HG02798 (cell line): ENCODE results near the gene NUDT5.
"Not testable (repeated sequence)": the region's sequence is repeated elsewhere in the genome, so short reads cannot be mapped to it uniquely, and the experiment has no call there.

Source experiments
- ATAC-seq: cut with Tn5 transposase; IDR thresholded peaks from one replicate; pipeline ENCODE4 v1.9.1; 2021; ENCODE audit warnings: mild to moderate bottlenecking; ENCODE audit not compliant: unreplicated experiment, poor library complexity

The NUDT5 gene

DNA sequence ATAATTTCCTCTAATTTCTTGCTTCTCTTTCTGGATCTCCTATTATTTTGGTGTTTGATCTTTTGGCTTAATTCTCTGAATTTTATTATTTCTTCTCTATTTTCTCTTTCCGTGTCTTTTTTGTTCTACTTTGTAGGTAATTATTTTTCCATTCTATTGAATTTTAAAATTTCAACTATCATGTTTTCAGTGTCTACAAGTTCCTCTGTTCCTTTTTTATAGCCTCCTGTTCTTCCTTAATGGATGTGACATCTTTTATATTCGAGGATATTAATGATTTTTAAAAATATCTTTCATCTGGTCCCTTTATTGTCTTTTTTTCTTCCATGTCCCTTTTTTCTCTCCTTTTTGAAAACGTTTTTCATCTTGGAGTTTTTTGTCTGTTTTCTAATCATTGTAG, 11.4 kb upstream of the NUDT5 start:
- ATAC-seq: no peak

DNA sequence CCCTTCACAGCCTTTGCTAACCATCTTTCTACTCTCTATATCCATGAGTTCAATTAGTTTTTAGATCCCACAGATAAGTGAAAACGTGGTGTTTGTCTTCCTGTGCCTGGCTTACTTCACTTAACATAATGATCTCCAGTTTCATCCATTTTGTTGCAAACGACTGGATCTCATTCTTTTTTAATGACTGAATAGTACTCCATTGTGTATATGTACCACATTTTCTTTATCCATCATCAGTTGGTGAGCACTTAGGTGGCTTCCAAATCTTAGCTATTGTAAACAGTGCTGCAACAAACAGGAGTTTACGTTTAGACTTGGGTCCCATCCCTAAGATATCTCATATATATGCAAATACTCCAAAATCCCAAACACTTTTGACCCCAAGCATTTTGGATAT, 9.4 kb upstream of the NUDT5 start:
- no peak for ATAC-seq

GRCh38 chr10:12202226-12202625, 6.5 kb upstream of the NUDT5 start:
- ATAC-seq: no peak

DNA sequence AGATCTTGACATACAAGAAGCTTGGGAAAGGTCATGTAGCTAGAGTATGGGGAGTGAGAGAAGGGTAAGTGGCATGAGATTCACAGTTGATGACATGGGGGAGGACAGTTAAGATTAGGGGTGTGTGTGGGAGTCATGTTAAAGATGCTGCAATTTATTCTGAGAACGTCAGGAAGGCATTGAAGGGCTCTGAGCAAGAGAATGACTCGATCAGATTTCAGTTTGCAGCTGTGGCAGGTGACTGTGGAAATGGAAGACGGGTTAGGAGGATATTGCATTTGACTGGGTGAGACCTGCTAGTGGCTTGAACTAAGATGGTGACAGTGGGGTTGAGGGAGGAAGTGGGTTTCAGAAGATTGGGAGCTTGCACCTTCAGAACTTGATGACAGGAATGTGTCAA, 5.9 kb upstream of the NUDT5 start:
- no peak for ATAC-seq

- ATAC-seq: no peak
Measured at GRCh38 chr10:12200850-12201249, 5.2 kb upstream of the NUDT5 start.

GRCh38 chr10:12198156-12198555, 2.5 kb upstream of the NUDT5 start:
- no peak for ATAC-seq

DNA sequence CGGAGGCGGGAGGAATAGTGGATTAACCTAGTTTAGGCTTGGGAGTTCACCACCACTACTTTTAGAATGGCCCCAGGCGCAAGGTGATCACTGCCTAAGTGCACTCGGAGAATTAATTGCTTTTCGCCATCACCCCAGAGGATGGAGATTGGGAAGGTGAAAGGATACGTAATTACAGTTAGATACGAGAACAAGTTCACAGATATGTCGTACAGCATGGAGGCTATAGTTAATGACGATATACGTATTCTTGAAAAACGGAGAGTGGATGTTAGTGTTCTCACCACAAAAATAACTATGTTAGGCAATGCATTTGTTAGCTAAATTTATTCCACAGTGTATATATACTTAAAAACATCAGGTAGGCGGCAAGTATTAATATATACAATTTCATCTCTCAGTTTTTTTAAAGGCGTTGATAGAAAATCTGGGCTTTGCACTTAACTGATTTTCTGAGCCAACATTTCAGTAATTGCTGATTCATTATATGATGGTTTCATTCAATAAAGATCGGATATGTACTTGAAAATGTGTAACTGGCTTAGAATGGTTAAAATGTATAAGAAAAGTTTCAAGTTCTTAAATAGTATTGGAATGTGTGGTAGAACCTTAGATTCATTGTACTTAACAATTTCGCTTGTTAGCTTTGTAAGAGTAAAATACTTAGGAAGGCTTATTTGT, 980 bp upstream of the NUDT5 start:
- no peak for ATAC-seq

- peak; percentile 8 for ATAC-seq
Measured at GRCh38 chr10:12195281-12195602, 449 bp downstream of the NUDT5 start.

DNA sequence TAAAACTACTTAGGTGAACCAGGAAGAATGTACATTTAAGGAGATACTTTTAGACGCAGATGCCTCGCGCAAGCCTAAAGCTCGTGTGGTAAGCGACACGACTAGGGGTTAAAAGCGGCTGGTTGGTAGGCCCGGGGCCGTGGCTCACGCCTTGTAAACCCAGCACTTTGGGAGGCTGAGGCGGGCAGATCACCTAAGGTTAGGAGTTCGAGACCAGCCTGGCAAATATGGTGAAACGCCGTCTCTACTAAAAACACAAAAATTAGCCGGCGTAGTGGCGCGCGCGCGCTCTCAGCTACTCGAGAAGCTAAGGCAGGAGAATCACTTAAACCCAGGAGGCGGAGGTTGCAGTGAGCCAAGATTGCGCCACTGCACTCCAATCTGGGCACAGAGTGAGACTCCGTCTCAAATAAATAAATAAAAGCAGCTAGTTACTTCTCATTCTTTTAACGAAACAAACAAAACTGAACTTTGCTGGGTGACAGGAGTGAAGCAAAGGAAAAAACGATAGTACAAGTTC, 879 bp downstream of the NUDT5 start:
- no peak for ATAC-seq

GRCh38 chr10:12193193-12193592, 2.5 kb downstream of the NUDT5 start:
- ATAC-seq: no peak

- ATAC-seq: no peak
Measured at GRCh38 chr10:12191715-12192114, 4.0 kb downstream of the NUDT5 start.

- no peak for ATAC-seq
Measured at GRCh38 chr10:12189426-12189825, 6.3 kb downstream of the NUDT5 start.

DNA sequence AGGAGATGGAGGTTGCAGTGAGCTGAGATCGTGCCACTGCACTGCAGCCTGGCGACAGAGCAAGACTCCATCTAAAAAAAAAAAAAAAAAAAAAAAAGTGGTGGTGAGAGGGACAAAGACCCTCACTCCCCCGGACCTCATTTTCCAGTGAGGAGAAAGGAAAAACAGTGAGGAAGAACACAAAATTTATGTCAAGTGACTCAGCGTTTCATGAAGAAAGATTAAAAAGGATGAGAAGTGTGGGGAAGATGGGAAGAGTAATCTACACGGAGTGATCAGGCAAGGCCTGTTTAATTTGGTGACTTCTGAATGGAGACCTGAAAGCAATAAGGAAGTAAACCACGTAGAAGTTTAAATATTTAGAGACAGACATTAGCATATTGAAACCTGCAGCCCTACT, 7.0 kb downstream of the NUDT5 start:
- ATAC-seq: no peak

DNA sequence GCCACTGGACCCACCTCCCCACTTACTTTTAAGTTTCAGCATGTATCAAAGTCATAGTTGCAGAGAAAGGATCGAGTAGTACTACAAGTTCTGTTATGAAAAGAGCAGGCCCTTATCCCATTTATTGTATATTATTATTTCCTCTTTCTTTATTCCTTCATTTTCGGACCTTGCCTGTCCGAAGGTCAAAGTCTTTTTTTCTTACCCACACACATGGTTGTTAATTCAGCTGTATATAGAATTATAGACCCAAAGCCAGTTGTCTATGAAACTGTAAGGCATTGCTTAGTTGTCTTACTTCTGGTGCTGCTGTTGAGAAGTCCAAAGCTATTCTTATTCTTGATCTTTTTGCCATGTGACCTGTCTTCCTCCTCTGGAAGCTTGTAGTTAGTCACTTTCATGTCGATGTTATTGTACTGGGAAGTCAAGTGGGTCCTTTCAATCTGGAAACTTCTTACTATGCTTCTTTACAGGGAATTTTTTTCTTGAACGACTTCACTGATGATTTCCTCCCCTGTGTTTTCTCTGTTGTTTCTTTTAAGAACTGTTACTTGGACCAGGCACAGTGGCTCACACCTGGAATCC, 8.3 kb downstream of the NUDT5 start:
- no peak for ATAC-seq

GRCh38 chr10:12186323-12186722, 9.4 kb downstream of the NUDT5 start:
- no peak for ATAC-seq

GRCh38 chr10:12184165-12184564, 11.5 kb downstream of the NUDT5 start:
- no peak for ATAC-seq

DNA sequence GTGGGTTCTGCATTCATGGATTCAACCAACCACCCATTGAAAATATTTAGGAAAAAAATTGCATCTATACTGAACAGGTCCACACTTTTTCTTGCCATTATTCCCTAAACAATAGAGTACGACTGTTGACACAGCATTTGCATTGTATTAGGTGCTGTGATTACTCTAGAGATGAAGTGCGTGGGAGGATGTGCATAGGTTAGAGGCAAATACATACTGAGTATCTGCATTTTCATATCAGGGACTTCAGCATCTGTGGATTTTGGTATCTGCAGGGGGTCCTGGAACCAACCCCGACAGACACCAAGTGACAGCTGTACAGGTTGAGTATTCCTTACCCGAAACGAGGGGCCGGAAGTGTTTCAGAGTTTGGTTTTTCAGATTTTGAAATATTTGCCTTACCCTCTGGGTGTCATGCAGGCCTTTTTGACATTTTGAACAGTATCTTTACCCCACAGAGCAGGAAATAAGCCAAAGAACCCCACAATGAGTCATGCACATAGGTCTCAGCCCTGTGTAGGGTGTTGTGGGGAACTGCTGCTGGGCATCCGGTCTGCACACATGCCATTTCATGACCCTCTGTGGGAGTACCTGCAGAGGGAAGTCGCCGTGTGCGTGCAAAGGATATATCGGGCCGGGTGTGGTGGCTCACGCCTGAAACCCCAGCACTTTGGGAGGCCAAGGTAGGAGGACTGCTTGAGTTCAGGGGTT, 14.5 kb downstream of the NUDT5 start:
- no peak for ATAC-seq

- no peak for ATAC-seq
Measured at GRCh38 chr10:12180221-12180974, 15.3 kb downstream of the NUDT5 start.

DNA sequence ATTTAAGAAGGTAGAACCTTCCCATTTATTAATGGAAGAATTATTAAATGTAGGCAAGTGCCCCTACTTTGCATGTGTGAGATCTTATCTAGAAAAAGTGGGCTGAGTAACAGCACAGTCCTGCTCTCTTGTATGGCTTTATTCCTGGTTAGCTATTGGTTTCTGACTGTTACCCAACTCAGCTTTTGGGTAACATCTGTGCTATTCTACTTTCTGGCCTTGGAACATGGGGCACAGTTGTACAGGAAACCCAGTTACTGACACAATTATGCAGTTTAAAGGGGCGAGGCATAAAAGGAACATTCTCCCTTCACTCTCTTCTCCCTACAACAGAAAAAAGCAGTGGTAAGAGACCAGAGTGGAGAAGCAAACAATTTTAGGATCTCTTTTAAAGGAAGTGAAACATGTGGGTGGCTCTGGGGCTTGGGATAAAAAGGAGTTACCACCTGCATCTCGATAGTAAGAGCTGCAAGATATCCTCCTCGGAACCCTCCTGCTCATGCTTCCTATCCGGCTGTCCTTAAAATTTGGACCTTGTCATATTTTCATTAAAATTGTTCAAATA, 16.0 kb downstream of the NUDT5 start:
- ATAC-seq: no peak

DNA sequence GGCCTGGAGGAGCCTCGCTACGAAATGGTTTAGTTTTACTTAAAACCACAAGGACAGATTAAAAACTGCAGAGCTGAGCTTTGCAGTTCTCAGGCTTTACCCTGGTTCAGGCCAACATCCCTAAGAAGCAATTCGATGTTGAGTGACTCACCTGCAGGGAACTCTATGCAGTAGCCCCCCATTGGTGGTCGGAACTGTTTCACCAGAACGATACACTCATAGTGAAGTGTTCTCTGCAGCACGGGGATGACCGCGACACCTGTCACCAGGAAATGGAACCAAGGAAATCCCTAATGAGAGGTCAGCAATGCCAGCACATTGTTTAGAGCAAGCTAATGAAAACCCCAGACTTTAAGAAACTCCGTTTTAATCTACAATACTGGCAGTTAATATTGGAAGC, 18.0 kb downstream of the NUDT5 start:
- no peak for ATAC-seq

- not testable (repeated sequence) for ATAC-seq
Measured at GRCh38 chr10:12171512-12171911, 24.2 kb downstream of the NUDT5 start.
